ENCODE measurements around the gene BLMH. TPM values are rescaled to one million over a fixed set of nuclear protein-coding genes. Genes with fewer than 3 reads are reported as not detected.
A peak's percentile ranks its signal among the peaks of the same experiment; 100 is the strongest.

The BLMH gene, protein sequence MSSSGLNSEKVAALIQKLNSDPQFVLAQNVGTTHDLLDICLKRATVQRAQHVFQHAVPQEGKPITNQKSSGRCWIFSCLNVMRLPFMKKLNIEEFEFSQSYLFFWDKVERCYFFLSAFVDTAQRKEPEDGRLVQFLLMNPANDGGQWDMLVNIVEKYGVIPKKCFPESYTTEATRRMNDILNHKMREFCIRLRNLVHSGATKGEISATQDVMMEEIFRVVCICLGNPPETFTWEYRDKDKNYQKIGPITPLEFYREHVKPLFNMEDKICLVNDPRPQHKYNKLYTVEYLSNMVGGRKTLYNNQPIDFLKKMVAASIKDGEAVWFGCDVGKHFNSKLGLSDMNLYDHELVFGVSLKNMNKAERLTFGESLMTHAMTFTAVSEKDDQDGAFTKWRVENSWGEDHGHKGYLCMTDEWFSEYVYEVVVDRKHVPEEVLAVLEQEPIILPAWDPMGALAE
- total RNA-seq (10 to 100 TPM; 45.3 to 56.9 TPM), polyA plus RNA-seq (ENCODE audit: insufficient read length in 2 of 2) (10 to 100 TPM; 58.7 to 63.7 TPM)
- long read RNA-seq, donor 1, transcript BLMH-201 (12 exons, 2,365 nt), result minor isoform, 10 of 25 reads
- long read RNA-seq, donor 1, transcript BLMH-206 (1 exons, 2,079 nt), result major isoform, 13 of 25 reads
- long read RNA-seq, donor 1, partial matches to known transcripts, result 0 of 25 reads
- long read RNA-seq, donor 1, other reads (novel, unspliced or antisense), result 0 of 25 reads
- long read RNA-seq, donor 2, transcript BLMH-206 (1 exons, 2,079 nt), result major isoform, 6 of 12 reads
- long read RNA-seq, donor 2, transcript BLMH-201 (12 exons, 2,365 nt), result minor isoform, 5 of 12 reads
- long read RNA-seq, donor 2, partial matches to known transcripts, result 0 of 12 reads
- long read RNA-seq, donor 2, other reads (novel, unspliced or antisense), result 0 of 12 reads
- long read RNA-seq, donor 3, transcript BLMH-206 (1 exons, 2,079 nt), result major isoform, 11 of 22 reads
- long read RNA-seq, donor 3, transcript BLMH-201 (12 exons, 2,365 nt), result major isoform, 11 of 22 reads
- long read RNA-seq, donor 3, partial matches to known transcripts, result 0 of 22 reads
- long read RNA-seq, donor 3, other reads (novel, unspliced or antisense), result 0 of 22 reads
- long read RNA-seq, donor 4, transcript BLMH-201 (12 exons, 2,365 nt), result minor isoform, 8 of 46 reads
- long read RNA-seq, donor 4, transcript BLMH-206 (1 exons, 2,079 nt), result major isoform, 33 of 46 reads
- long read RNA-seq, donor 4, partial matches to known transcripts, result 5 of 46 reads
- long read RNA-seq, donor 4, other reads (novel, unspliced or antisense), result 0 of 46 reads

DNA sequence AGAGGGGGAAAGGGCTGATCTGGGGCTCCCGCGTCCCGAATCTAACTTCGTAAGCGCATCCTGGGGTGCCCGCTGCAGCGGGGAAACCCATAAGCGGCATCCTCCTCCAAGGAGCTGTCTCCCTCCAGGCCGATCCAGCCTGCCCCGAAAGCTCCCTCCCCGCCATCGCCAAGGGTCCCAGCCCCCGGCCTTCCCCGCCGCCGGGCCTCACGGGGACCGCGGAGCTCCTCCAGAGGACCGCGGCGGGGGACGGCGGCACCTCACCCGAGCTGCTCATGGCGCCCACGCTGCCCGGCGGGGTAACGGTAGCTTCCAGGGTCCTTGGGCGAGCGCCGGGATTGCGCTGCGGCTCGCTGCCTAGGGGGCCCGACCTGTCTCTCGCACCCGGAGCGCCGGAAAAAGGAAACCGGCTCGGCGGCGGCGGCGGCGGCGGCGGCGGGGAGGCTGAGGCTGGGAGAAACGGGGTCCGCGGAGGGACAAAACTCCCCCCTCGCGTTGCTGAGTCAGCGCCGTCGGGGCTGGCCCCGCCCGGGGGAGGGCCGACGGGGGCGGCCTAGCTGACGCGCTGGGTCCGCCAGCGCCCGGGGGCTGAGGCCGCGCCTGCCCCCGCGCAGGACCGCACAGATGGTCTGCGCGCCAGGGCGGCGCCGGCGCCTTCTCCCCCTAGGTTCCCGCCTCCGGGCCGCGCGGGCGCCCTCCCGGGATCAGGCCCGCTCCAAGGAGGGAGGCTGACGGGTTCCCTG is at the start of gene BLMH:
TSS of gene BLMH (minus strand) at position 402 of the 743 bp plus-strand sequence. CDS start at position 277, 125 bp downstream.
- no peaks in the 10 kb centered on the region for H3K9me3 ChIP-seq (ENCODE audit: control insufficient read depth, insufficient read depth, low read length)
- DNase-seq (ENCODE audit: low read depth in 4 of 6, low spot score in 6 of 6), result peak; percentile 10 to 93 (median 66)
- H3K4me1 ChIP-seq (ENCODE audit: control insufficient read depth, insufficient read depth, low read length), result no peaks in the 10 kb centered on the region
- 0% methylated on average over 89 of the region's 89 CpGs for WGBS (ENCODE audit: insufficient coverage)
- H3K36me3 ChIP-seq (ENCODE audit: control insufficient read depth, insufficient read depth, low read length), result peaks cover 11% of the 10 kb centered on the region
- H3K27me3 ChIP-seq (ENCODE audit: control insufficient read depth, insufficient read depth, low read length), result no peaks in the 10 kb centered on the region
- peak within 1 kb of the TSS; percentile 75 for H3K4me3 ChIP-seq (ENCODE audit: low read depth, low read length)
- peak within 1 kb of the TSS; percentile 72 for H3K27ac ChIP-seq (ENCODE audit: low read depth, low read length)

DNA sequence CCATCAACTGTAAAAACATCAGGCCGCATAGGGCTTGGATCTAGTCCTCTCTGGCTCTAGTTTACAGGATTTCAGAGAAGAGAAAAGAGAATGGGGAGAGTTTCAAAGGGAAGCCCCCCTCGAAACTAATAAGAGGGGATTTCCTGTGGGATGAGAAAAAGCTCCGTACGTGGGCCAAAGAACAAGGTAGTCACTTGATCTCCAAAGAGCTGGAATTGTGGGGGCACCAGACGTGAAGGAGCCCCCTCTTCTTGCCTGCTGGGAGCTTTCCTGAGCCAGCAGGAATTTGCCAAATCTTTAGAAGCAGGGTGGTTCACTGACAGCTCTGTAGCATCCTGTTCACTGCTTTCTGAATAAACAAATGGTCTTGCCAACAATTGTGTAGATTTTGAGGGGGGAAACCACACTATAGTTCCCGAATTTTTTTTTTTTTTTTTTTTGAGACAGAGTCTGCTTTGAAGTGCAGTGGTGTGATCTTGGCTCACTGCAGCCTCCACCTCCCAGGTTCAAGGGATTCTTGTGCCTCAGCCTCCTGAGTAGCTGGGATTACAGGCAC is 49.1 kb upstream of the BLMH start:
- peak in 1 of 6 donors; percentile 83 for DNase-seq (ENCODE audit: low read depth in 4 of 6, low spot score in 6 of 6)
- Histone ChIP-seq H3K27me3 (ENCODE audit: control insufficient read depth, insufficient read depth, low read length) (no peaks in the 10 kb centered on the region), H3K36me3 (ENCODE audit: control insufficient read depth, insufficient read depth, low read length) (no peaks in the 10 kb centered on the region), H3K27ac (ENCODE audit: low read depth, low read length) (peak overlapping the region; percentile 50), H3K4me3 (ENCODE audit: low read depth, low read length) (no peak overlapping the region), H3K4me1 (ENCODE audit: control insufficient read depth, insufficient read depth, low read length) (peaks cover 11% of the 10 kb centered on the region), H3K9me3 (ENCODE audit: control insufficient read depth, insufficient read depth, low read length) (no peaks in the 10 kb centered on the region)
- WGBS (ENCODE audit: insufficient coverage), result 38% methylated on average over 4 of the region's 6 CpGs

DNA sequence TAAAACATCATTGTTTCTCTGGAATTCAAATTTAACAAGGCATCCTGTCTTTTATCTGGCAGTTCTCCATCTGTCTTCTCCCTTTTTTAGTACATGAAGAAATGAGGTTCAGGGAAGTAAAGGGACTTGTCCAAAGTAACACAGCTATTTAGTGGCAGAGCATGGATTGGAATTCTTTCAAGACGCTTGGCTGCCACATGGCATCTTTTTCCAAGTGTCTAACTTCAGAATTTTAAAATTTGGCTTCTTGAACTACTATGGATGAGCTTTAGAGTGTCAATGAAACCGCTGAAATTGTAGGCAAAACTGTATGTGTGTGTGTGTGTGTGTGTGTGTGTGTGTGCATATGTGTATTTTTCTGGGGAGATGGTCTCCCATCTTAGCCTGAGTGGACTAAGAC is 47.3 kb upstream of the BLMH start:
- H3K27ac ChIP-seq (ENCODE audit: low read depth, low read length), result no peak overlapping the region
- DNase-seq (ENCODE audit: low read depth in 4 of 6, low spot score in 6 of 6), result peak in 1 of 6 donors; percentile 63

DNA sequence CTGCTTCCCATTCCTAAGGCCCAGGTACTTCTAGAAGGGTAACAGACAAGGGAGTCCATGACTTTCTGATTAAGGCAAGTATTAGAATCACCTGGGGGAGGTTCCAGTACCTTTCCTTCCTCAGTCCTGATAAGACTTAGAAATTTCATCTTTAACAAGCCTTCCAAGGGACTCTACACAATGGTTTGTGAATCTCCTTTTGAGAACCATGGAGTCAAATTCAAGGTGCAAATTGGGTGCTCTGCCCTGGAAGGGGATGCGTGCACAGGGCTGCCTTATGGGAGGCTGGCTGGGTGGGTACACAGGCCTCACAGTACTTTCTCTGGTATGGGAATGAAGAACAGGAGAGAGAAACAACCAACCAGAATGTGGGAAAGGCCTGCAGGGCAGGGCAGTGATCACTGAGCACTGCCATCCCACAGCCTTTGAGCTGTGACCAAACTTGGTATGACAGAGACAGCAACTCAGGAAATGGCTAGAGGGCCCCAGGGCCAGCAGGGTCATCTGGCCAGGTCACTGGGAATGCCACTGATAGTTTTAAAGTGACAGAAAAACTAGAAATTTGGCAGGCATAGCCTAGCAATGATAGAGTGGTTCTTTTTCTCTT is 45.8 kb upstream of the BLMH start:
- H3K27me3 ChIP-seq (ENCODE audit: control insufficient read depth, insufficient read depth, low read length), result no peaks in the 10 kb centered on the region
- H3K36me3 ChIP-seq (ENCODE audit: control insufficient read depth, insufficient read depth, low read length), result no peaks in the 10 kb centered on the region
- WGBS (ENCODE audit: insufficient coverage), result 100% methylated on average over 1 of the region's 1 CpG
- no peak overlapping the region for H3K27ac ChIP-seq (ENCODE audit: low read depth, low read length)
- H3K4me1 ChIP-seq (ENCODE audit: control insufficient read depth, insufficient read depth, low read length), result peaks cover 3% of the 10 kb centered on the region
- H3K9me3 ChIP-seq (ENCODE audit: control insufficient read depth, insufficient read depth, low read length), result no peaks in the 10 kb centered on the region
- no peak overlapping the region for H3K4me3 ChIP-seq (ENCODE audit: low read depth, low read length)
- DNase-seq (ENCODE audit: low read depth in 4 of 6, low spot score in 6 of 6), result no peak

More for the DNA sequence above, 47.3 kb upstream of the BLMH start:
- Histone ChIP-seq H3K4me1 (ENCODE audit: control insufficient read depth, insufficient read depth, low read length) (peaks cover 3% of the 10 kb centered on the region), H3K4me3 (ENCODE audit: low read depth, low read length) (no peak overlapping the region), H3K36me3 (ENCODE audit: control insufficient read depth, insufficient read depth, low read length) (no peaks in the 10 kb centered on the region), H3K9me3 (ENCODE audit: control insufficient read depth, insufficient read depth, low read length) (no peaks in the 10 kb centered on the region), H3K27me3 (ENCODE audit: control insufficient read depth, insufficient read depth, low read length) (no peaks in the 10 kb centered on the region)
- whole genome bisulfite sequencing (ENCODE audit: insufficient coverage), result 94% methylated on average over 2 of the region's 2 CpGs

DNA sequence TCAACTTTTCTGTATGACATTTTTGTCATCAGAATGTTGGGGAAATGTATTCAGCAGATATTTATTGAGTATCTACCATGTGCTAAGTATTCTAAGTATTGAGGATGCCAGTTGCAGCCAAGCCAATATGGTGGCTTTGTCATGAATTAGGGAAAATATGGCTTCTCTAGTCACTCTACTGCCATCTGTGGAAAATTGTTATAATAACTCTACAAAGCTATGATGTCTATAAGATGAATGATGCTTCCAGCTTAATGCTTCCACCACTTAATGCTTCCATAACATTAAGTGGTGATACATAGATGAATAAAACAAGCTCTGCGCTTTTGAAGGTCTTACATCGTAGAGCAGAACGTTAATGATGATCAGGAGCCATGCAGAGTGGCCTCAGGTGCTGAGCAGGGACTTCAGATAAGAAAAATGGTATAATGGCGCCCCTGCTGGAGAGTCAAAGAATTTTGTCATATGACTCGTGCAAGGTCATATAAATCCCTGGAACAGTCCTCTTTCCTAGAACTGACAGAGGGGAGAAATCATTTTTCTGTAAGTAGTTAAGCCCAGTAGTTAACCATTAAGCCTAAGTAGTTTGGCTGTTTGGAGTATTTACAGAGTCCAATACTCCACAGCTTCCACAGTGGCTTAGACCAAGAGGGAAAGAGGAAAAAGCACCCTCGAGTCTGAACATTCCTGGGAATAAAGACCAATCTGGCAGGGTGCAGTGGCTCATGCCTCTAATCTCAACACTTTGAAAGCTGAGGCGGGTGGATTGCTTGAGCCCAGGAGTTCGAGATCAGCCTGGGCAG is 44.8 kb upstream of the BLMH start:
- Histone ChIP-seq H3K9me3 (ENCODE audit: control insufficient read depth, insufficient read depth, low read length) (no peaks in the 10 kb centered on the region), H3K4me3 (ENCODE audit: low read depth, low read length) (no peak overlapping the region), H3K36me3 (ENCODE audit: control insufficient read depth, insufficient read depth, low read length) (no peaks in the 10 kb centered on the region), H3K4me1 (ENCODE audit: control insufficient read depth, insufficient read depth, low read length) (peaks cover 3% of the 10 kb centered on the region), H3K27ac (ENCODE audit: low read depth, low read length) (no peak overlapping the region), H3K27me3 (ENCODE audit: control insufficient read depth, insufficient read depth, low read length) (no peaks in the 10 kb centered on the region)
- WGBS (ENCODE audit: insufficient coverage), result 52% methylated on average over 5 of the region's 8 CpGs
- peak in 1 of 6 donors; percentile 31 for DNase-seq (ENCODE audit: low read depth in 4 of 6, low spot score in 6 of 6)

DNA sequence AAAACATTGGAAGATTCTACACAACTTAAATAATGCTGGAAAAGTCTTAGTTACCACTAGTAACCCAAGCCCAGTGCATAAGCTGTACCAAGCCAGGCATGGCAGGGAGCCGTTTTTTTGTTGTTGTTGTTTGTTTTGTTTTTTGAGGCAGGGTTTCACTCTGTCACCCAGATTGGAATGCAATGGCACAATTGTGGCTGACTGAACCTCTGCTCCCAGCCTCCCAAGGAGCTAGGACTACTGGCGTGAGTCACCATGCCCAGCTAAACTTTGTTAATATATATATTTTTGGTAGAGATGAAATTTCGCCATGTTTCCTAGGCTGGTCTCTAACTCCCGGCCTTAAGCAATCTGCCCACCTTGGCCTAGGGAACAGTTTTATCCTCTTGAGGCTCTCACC is 42.7 kb upstream of the BLMH start:
- Histone ChIP-seq H3K4me3 (ENCODE audit: low read depth, low read length) (no peak overlapping the region), H3K36me3 (ENCODE audit: control insufficient read depth, insufficient read depth, low read length) (no peaks in the 10 kb centered on the region), H3K27me3 (ENCODE audit: control insufficient read depth, insufficient read depth, low read length) (no peaks in the 10 kb centered on the region), H3K4me1 (ENCODE audit: control insufficient read depth, insufficient read depth, low read length) (no peaks in the 10 kb centered on the region), H3K27ac (ENCODE audit: low read depth, low read length) (no peak overlapping the region), H3K9me3 (ENCODE audit: control insufficient read depth, insufficient read depth, low read length) (no peaks in the 10 kb centered on the region)
- no CpG with 5 or more reads among the region's 4 CpGs for WGBS (ENCODE audit: insufficient coverage)
- no peak for DNase-seq (ENCODE audit: low read depth in 4 of 6, low spot score in 6 of 6)

DNA sequence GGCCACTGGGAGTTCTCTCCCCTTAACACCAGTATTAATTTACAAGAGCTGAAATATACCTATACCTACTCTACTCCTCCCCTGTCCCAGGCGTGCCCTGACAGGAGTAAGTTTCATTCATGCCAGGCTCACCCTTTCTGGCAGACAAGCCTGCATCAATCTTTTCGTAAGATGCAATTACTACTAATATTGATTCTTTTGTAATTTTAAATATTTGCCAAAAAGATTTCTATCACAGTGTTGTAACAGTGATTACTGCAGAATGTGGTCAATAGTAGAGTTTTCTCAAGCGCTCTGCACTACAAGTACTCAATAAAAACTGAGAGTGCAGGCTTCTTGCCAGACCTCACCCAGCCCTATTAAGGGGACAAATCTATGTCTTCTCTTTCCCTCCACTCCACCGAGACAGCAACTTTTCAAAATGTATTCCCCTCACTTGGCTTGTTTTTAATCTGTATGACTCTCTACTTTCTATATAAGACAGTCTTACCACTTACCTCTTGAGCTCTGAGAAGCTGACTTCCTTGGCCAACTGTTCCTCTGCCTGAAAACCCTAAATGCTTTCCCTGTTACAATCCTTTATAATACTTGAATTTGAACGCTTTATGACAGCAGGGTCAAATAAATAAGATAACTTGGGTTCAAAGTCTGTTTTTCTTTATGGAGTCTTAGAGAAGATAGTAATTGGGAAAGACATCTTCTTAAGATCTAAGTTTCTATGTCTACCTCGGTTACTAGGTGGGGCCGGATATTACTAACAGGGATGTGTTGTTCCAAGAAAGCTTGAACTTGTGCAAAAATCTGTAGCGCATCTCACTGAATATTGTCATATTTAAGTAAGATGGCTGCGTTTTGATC is 42.0 kb upstream of the BLMH start, which contains the start of gene TMIGD1:
TSS of gene TMIGD1 (minus strand) at position 555 of the 858 bp plus-strand sequence. CDS start 1,924 bp downstream, outside the sequence.
- H3K27me3 ChIP-seq (ENCODE audit: control insufficient read depth, insufficient read depth, low read length), result no peaks in the 10 kb centered on the region
- H3K27ac ChIP-seq (ENCODE audit: low read depth, low read length), result no peak within 1 kb of the TSS
- H3K4me1 ChIP-seq (ENCODE audit: control insufficient read depth, insufficient read depth, low read length), result no peaks in the 10 kb centered on the region
- DNase-seq (ENCODE audit: low read depth in 4 of 6, low spot score in 6 of 6), result no peak
- H3K36me3 ChIP-seq (ENCODE audit: control insufficient read depth, insufficient read depth, low read length), result no peaks in the 10 kb centered on the region
- H3K4me3 ChIP-seq (ENCODE audit: low read depth, low read length), result no peak within 1 kb of the TSS
- WGBS (ENCODE audit: insufficient coverage), result 91% methylated on average over 4 of the region's 9 CpGs
- H3K9me3 ChIP-seq (ENCODE audit: control insufficient read depth, insufficient read depth, low read length), result no peaks in the 10 kb centered on the region
